IMR-90 (cell line): ENCODE measurements around the gene FAIM. TPM values are rescaled to one million over a fixed set of nuclear protein-coding genes. Genes with fewer than 3 reads are reported as not detected.

Source experiments
- ATAC-seq: fragments of 200-7000 bp; cut with Tn5 transposase; 2 replicates; pipeline ENCODE4 v1.9.1; 2020; ENCODE audit warnings: low read depth, mild to moderate bottlenecking, moderate library complexity
- BruUV-seq: library from RNA; stranded (reverse); fragments of 400-500 nt; replicated peaks from 2 replicates; lab custom pipeline; 2021; lab: Mats Ljungman, UMichigan
- CTCF ChIA-PET: fragments of 300-600 bp; formaldehyde crosslinking; extraction: SDS; loops from one replicate; lab custom pipeline; 2021; ENCODE audit warnings: antibody characterized with exemption; lab: Yijun Ruan, JAX
- POLR2A ChIA-PET: fragments of 300-600 bp; sonication (Branson Sonifier 250); formaldehyde crosslinking; loops from one replicate; lab custom pipeline; 2022; ENCODE audit warnings: antibody characterized with exemption; ENCODE audit not compliant: unreplicated experiment; lab: Charles Lee
- DNase-seq: peaks from one replicate; pipeline ENCODE4 v3.0.0; 2013
- H2AFZ ChIP-seq: replicated peaks from 2 replicates; pipeline ENCODE3; 2013; ENCODE audit warnings: low read length, mild to moderate bottlenecking; ENCODE audit not compliant: poor library complexity
- H2AK5ac ChIP-seq: 2 replicates; pipeline ENCODE4 v1.6.1; 2013; ENCODE audit warnings: low read depth, low read length, inconsistent platforms
- H2AK9ac ChIP-seq: replicated peaks from 2 replicates; pipeline ENCODE3; 2013; ENCODE audit warnings: mild to moderate bottlenecking, low read depth, low read length, moderate library complexity; ENCODE audit not compliant: poor library complexity
- H2BK120ac ChIP-seq: 2 replicates; pipeline ENCODE4 v1.6.1; 2013; ENCODE audit warnings: low read depth, low read length, inconsistent platforms
- H2BK15ac ChIP-seq: 3 replicates; pipeline ENCODE4 v1.6.1; 2013; ENCODE audit warnings: low read depth, low read length, inconsistent platforms
- H2BK20ac ChIP-seq: 2 replicates; pipeline ENCODE4 v1.6.1; 2013; ENCODE audit warnings: low read depth, mild to moderate bottlenecking, inconsistent platforms, low read length, moderate library complexity
- H2BK5ac ChIP-seq: 2 replicates; pipeline ENCODE4 v1.6.1; 2013; ENCODE audit warnings: mild to moderate bottlenecking, low read depth, low read length, inconsistent platforms; ENCODE audit not compliant: poor library complexity, severe bottlenecking
- H3K14ac ChIP-seq: replicated peaks from 2 replicates; pipeline ENCODE4 v1.6.1; 2013; ENCODE audit warnings: low read depth, low read length, inconsistent platforms
- H3K18ac ChIP-seq: 2 replicates; pipeline ENCODE4 v1.6.1; 2013; ENCODE audit warnings: low read depth, low read length, control low read depth
- H3K23ac ChIP-seq: 2 replicates; pipeline ENCODE4 v1.6.1; 2013; ENCODE audit warnings: low read depth, low read length, inconsistent platforms
- H3K27ac ChIP-seq: 2 replicates; pipeline ENCODE4 v1.5.1; 2013; ENCODE audit warnings: mild to moderate bottlenecking, control low read depth, low read length; ENCODE audit not compliant: insufficient read depth
- H3K27me3 ChIP-seq: 2 replicates; pipeline ENCODE4 v1.6.1; 2013; ENCODE audit warnings: low read length; ENCODE audit not compliant: control insufficient read depth, insufficient read depth
- H3K36me3 ChIP-seq: 2 replicates; pipeline ENCODE4 v1.6.1; 2013; ENCODE audit warnings: low read length, mixed read lengths; ENCODE audit not compliant: control insufficient read depth, insufficient read depth
- H3K4ac ChIP-seq: 2 replicates; pipeline ENCODE4 v1.6.1; 2013; ENCODE audit warnings: low read depth, low read length, inconsistent platforms
- H3K4me1 ChIP-seq: 2 replicates; pipeline ENCODE4 v1.6.1; 2013; ENCODE audit warnings: low read length, mixed read lengths; ENCODE audit not compliant: control insufficient read depth, insufficient read depth
- H3K4me2 ChIP-seq: 2 replicates; pipeline ENCODE4 v1.6.1; 2013; ENCODE audit warnings: low read depth, mild to moderate bottlenecking, control low read depth, low read length, moderate library complexity
- H3K4me3 ChIP-seq: 2 replicates; pipeline ENCODE4 v1.5.1; 2013; ENCODE audit warnings: low read depth, mild to moderate bottlenecking, control low read depth, low read length, moderate library complexity; ENCODE audit not compliant: insufficient read depth
- H3K56ac ChIP-seq: 2 replicates; pipeline ENCODE4 v1.6.1; 2013; ENCODE audit warnings: low read length, inconsistent platforms; ENCODE audit not compliant: insufficient read depth; ENCODE audit errors: extremely low read depth
- H3K79me1 ChIP-seq, 2 experiments: 2 replicates each; pipeline ENCODE4 v1.6.1; 2013; ENCODE audit warnings: low read length in 2 of 2, inconsistent platforms in 1 of 2, low read depth in 1 of 2
- H3K9ac ChIP-seq: 2 replicates; pipeline ENCODE4 v1.6.1; 2013; ENCODE audit warnings: low read depth, low read length, control low read depth
- H3K9me1 ChIP-seq: 2 replicates; pipeline ENCODE4 v1.6.1; 2013; ENCODE audit warnings: low read length, inconsistent platforms; ENCODE audit not compliant: insufficient read depth
- H3K9me3 ChIP-seq: 2 replicates; pipeline ENCODE4 v1.6.1; 2013; ENCODE audit warnings: low read length; ENCODE audit not compliant: control insufficient read depth, insufficient read depth
- H4K20me1 ChIP-seq: 2 replicates; pipeline ENCODE4 v1.6.1; 2013; ENCODE audit warnings: low read length, inconsistent platforms; ENCODE audit not compliant: insufficient read depth
- H4K5ac ChIP-seq: 2 replicates; pipeline ENCODE4 v1.6.1; 2013; ENCODE audit warnings: mild to moderate bottlenecking, low read depth, low read length, control low read depth
- H4K8ac ChIP-seq, 2 experiments: 2 replicates each; pipeline ENCODE4 v1.6.1; 2013; ENCODE audit warnings: low read depth in 2 of 2, low read length in 2 of 2, control low read depth in 1 of 2, inconsistent platforms in 1 of 2
- H4K91ac ChIP-seq: 2 replicates; pipeline ENCODE4 v1.6.1; 2013; ENCODE audit warnings: low read depth, low read length, inconsistent platforms; ENCODE audit not compliant: insufficient read depth
- BHLHE40 ChIP-seq: fragments of 150-350 bp; IDR thresholded peaks from 2 replicates; pipeline ENCODE4 v1.6.1; 2016; ENCODE audit warnings: mild to moderate bottlenecking, low read depth, low read length
- CEBPB ChIP-seq: IDR thresholded peaks from 2 replicates; pipeline ENCODE4 v1.6.1; 2012; ENCODE audit warnings: low read depth, low read length, improper control_type of control experiment
- CHD1 ChIP-seq: IDR thresholded peaks from 2 replicates; pipeline ENCODE4 v1.6.1; 2012; ENCODE audit warnings: low read depth, low read length, improper control_type of control experiment
- ELK1 ChIP-seq: fragments of 150-350 bp; IDR thresholded peaks from 2 replicates; pipeline ENCODE4 v1.6.1; 2016; ENCODE audit warnings: low read depth, mild to moderate bottlenecking, low read length, moderate library complexity, borderline replicate concordance
- FOS ChIP-seq: fragments of 150-350 bp; IDR thresholded peaks from 2 replicates; pipeline ENCODE4 v1.6.1; 2016; ENCODE audit warnings: low read depth, low read length
- MAFK ChIP-seq: IDR thresholded peaks from 2 replicates; pipeline ENCODE4 v1.6.1; 2012; ENCODE audit warnings: low read depth, low read length, improper control_type of control experiment
- MAZ ChIP-seq: IDR thresholded peaks from 2 replicates; pipeline ENCODE4 v1.6.1; 2012; ENCODE audit warnings: low read depth, mild to moderate bottlenecking, low read length, improper control_type of control experiment, moderate library complexity, borderline replicate concordance
- MXI1 ChIP-seq: IDR thresholded peaks from 2 replicates; pipeline ENCODE4 v1.6.1; 2012; ENCODE audit warnings: low read depth, mild to moderate bottlenecking, low read length, moderate library complexity, borderline replicate concordance
- NFE2L2 ChIP-seq: fragments of 150-350 bp; IDR thresholded peaks from 2 replicates; pipeline ENCODE4 v1.6.1; 2016; ENCODE audit warnings: low read depth, mild to moderate bottlenecking, low read length
- POLR2A ChIP-seq: IDR thresholded peaks from 2 replicates; pipeline ENCODE4 v1.6.1; 2012; ENCODE audit warnings: mild to moderate bottlenecking, low read depth, low read length
- RAD21 ChIP-seq: IDR thresholded peaks from 2 replicates; pipeline ENCODE4 v1.6.1; 2012; ENCODE audit warnings: low read length, improper control_type of control experiment
- RCOR1 ChIP-seq: IDR thresholded peaks from 2 replicates; pipeline ENCODE4 v1.6.1; 2012; ENCODE audit warnings: mild to moderate bottlenecking, low read length, improper control_type of control experiment; ENCODE audit not compliant: insufficient replicate concordance
- RFX5 ChIP-seq: IDR thresholded peaks from 2 replicates; pipeline ENCODE4 v1.8.0; 2012; ENCODE audit warnings: low read depth, mild to moderate bottlenecking, low read length, moderate library complexity
- SMC3 ChIP-seq: fragments of 150-350 bp; IDR thresholded peaks from 2 replicates; pipeline ENCODE4 v1.6.1; 2016; ENCODE audit warnings: low read depth, mild to moderate bottlenecking, antibody characterized with exemption, low read length, moderate library complexity
- USF2 ChIP-seq: fragments of 150-350 bp; IDR thresholded peaks from 2 replicates; pipeline ENCODE4 v1.6.1; 2017; ENCODE audit warnings: mild to moderate bottlenecking, antibody characterized with exemption, low read length, low read depth
- dilution Hi-C: fragments of 300-500 bp; cut with HindIII; formaldehyde crosslinking; loops from one replicate; pipeline ENCODE4 v1.14.3; 2018; ENCODE audit warnings: low sequenced_read_pairs; ENCODE audit not compliant: unreplicated experiment
- in situ Hi-C: fragments of 300-500 bp; cut with MboI; formaldehyde crosslinking; loops from 3 replicates; pipeline ENCODE4 v1.14.3; 2019; ENCODE audit warnings: low sequenced_read_pairs, inconsistent platforms, mixed read lengths
- intact Hi-C: fragments of 100-400 bp; cut with micrococcal nuclease; formaldehyde crosslinking; loops from 2 replicates; pipeline ENCODE4 v1.10.0; 2022
- polyA plus RNA-seq, 3 experiments: library from polyadenylated mRNA; depleted of rRNA; stranded (reverse); fragments of >200 nt; gene quantifications; 2 replicates each; pipeline ENCODE4 v1.2.3, GENCODE V29; 2012; ENCODE audit warnings: low replicate concordance in 1 of 3
- total RNA-seq: library from RNA; depleted of rRNA; stranded (reverse); fragments of >200 nt; gene quantifications from 2 replicates; pipeline ENCODE4 v1.2.3, GENCODE V29; 2012
- TF ChIP-seq, protein P1 (sequence below): conservative IDR thresholded peaks from 2 replicates; pipeline ENCODE4 v1.5.1; 2012; ENCODE audit warnings: mild to moderate bottlenecking, low read depth, low read length, improper control_type of control experiment

FAIM gene
- total and polyA plus RNA-seq, 2 of the 4 experiments (the other 2 are of a cell fraction), result 2.5 to 3.4 TPM

DNA sequence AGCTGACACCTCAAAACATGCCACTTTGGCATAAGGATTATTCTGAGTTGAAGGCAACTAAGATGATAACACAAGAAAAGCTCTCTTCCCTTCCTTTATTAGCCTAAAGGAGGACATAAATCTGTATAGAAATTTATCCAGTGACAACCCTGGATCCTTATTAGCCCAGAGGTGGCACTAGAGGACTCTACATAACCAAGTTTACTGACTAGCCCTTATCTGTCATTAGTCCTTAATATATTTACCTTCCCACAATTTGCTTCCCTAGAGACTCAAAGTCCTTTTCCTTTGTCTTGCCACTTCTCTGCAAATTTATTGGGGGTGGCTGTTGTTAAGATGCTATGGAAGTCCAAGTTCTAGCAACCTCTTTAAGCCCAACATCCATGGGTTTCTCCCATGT, 41.2 kb upstream of the FAIM start:
- H3K27me3 ChIP-seq, result no peaks in the 10 kb centered on the region
- H3K23ac ChIP-seq, result no peak overlapping the region
- ATAC-seq, result no peak
- no peak overlapping the region for H4K8ac ChIP-seq
- H3K9me1 ChIP-seq, result no peaks in the 10 kb centered on the region
- POLR2A ChIA-PET, result no interaction called here
- no peak overlapping the region for H3K56ac ChIP-seq
- no peak overlapping the region for H3K4ac ChIP-seq
- CTCF ChIA-PET, result no interaction called here
- no peak overlapping the region for H2BK15ac ChIP-seq
- H3K18ac ChIP-seq, result no peak overlapping the region
- no peaks in the 10 kb centered on the region for H3K79me1 ChIP-seq
- H2BK20ac ChIP-seq, result no peak overlapping the region
- in situ Hi-C loops (no loop called here), intact Hi-C loops (no loop called here), dilution Hi-C loops (no loop called here)
- H3K36me3 ChIP-seq, result no peaks in the 10 kb centered on the region
- H3K9me3 ChIP-seq, result no peaks in the 10 kb centered on the region
- H2BK120ac ChIP-seq, result no peak overlapping the region
- no peak overlapping the region for H2AK9ac ChIP-seq
- no TSS peak for BruUV-seq
- H3K4me3 ChIP-seq, result no peak overlapping the region
- TF ChIP-seq POLR2A (no peak), RCOR1 (no peak), MAFK (no peak), RAD21 (no peak), MAZ (no peak), CEBPB (no peak), CHD1 (no peak), MXI1 (no peak), RFX5 (no peak), USF2 (no peak), NFE2L2 (no peak), BHLHE40 (no peak), SMC3 (no peak), ELK1 (no peak), FOS (no peak)
- TF ChIP-seq, protein P1, sequence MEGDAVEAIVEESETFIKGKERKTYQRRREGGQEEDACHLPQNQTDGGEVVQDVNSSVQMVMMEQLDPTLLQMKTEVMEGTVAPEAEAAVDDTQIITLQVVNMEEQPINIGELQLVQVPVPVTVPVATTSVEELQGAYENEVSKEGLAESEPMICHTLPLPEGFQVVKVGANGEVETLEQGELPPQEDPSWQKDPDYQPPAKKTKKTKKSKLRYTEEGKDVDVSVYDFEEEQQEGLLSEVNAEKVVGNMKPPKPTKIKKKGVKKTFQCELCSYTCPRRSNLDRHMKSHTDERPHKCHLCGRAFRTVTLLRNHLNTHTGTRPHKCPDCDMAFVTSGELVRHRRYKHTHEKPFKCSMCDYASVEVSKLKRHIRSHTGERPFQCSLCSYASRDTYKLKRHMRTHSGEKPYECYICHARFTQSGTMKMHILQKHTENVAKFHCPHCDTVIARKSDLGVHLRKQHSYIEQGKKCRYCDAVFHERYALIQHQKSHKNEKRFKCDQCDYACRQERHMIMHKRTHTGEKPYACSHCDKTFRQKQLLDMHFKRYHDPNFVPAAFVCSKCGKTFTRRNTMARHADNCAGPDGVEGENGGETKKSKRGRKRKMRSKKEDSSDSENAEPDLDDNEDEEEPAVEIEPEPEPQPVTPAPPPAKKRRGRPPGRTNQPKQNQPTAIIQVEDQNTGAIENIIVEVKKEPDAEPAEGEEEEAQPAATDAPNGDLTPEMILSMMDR, result no peak
- no peak overlapping the region for H3K27ac ChIP-seq
- no peak for DNase-seq
- H3K14ac ChIP-seq, result no peak overlapping the region
- H3K4me1 ChIP-seq, result no peaks in the 10 kb centered on the region
- no peak overlapping the region for H2BK5ac ChIP-seq
- H4K91ac ChIP-seq, result no peak overlapping the region
- H3K4me2 ChIP-seq, result no peak overlapping the region
- H2AK5ac ChIP-seq, result no peak overlapping the region
- H4K5ac ChIP-seq, result no peak overlapping the region
- no peak overlapping the region for H2AFZ ChIP-seq
- H4K20me1 ChIP-seq, result no peaks in the 10 kb centered on the region
- H3K9ac ChIP-seq, result no peak overlapping the region
